Measurements from ENCODE around the gene KIF26B.

Gene KIF26B

DNA sequence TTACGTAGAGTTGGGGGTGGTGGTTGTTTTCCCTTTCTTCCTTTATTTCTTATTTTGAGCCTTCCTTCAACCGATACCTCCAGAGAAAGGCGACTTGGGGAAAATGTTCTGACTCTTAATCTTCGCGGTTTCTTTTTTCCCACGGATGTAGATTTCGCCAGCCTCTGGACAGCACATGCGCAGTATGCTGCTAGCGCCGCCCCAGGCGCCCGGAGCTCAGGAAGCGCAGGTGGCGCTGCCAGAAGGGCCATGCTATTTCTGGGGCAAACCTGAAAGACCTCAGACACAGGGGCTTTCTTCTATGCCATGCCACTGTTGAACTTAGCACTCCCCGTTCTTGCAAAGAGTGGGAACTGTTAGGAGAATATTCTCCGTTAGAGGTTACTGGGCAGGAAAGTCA is 392.1 kb downstream of the KIF26B start:
- no peak for DNase-seq (ENCODE audit: low read depth in 2 of 3, low spot score in 1 of 3)

DNA sequence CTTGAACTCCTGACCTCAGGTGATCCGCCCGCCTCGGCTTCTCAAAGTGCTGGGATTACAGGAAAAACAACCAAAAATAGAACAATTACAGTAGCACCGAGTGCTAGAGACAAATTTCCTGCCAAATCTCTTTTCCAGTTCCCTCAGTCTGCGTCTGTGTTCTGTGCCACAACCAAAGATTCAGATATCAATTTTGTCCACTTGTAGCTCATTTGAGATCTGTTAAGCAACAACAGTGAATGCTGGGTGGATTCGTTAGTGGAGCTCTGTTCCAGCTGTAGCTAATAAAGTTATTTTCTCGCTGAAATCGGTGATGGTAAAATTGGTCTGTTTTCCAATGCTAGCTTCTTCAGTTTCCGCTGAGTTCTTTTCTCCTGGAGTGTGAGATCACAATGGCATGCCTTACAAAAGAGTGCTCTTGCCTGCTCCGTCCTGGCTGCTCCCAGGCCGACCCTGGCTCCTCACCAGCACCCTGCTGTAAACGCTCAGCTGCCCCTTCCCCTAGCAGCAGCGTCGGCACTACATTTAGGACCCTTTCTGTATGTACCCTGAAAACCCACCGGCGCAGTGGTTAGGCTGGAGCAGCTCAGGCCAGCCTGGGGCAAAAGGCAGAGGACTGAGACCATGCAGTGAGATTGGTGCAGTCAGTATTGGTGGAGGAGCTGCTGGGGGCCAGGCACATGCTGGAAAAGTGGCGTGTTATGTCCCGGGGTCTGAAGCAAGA is 395.4 kb downstream of the KIF26B start:
- no peak for DNase-seq (ENCODE audit: low read depth in 2 of 3, low spot score in 1 of 3)

DNA sequence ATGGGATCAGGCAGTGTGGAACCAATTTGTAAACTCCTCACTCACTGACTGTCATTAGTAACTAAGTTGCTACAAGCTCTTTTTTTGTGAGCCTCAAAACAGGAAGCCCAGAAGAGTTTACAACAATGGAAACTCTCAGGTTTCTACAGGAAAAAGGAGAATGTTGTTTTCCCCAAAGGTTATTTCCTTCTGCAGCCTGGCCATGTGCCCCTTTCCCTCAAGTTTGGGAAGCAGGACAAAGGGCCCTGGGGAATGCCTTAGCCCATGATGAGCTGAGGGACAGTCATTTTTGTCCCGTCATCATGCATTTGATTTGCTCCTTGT is 395.9 kb downstream of the KIF26B start:
- DNase-seq (ENCODE audit: low read depth in 2 of 3, low spot score in 1 of 3) = no peak

DNA sequence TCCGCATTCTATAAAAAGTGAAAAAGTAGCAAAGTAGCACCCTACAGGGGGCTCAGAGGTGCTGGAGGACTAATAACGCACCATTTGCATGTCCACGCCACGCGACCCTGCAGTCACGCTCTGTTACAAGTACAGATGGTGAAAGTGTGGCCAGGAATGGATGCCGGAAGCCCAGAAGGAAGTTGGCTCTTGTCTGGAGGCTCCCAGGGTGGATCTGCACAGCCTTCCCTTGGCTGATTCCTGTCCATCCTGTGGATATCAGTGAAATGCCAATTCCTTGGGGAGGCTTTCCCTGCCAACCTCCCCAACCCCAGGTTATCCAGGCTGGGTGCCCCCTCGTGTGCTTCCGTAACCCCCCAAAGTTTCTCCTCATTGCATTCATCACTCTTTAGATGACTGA is 396.8 kb downstream of the KIF26B start:
- DNase-seq (ENCODE audit: low read depth in 2 of 3, low spot score in 1 of 3) = no peak

DNA sequence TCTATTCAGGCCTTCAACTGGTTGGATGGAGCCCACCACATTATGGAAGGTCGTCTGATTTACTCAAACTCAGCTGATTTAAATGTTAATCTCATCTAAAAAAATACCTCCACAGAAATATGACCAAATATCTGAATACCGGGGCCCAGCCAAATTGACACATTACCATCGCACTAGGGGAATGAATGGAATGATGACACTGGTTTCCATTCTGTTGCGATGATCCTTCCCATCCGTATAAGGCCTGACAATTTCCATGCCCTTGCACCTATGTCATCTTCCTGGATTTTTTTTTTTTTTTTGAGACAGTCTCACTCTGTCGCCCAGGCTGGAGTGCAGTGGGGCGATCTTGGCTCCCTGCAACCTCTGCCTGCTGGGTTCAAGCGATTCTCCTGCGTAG is 397.5 kb downstream of the KIF26B start:
- DNase-seq (ENCODE audit: low read depth in 2 of 3, low spot score in 1 of 3) = no peak

DNA sequence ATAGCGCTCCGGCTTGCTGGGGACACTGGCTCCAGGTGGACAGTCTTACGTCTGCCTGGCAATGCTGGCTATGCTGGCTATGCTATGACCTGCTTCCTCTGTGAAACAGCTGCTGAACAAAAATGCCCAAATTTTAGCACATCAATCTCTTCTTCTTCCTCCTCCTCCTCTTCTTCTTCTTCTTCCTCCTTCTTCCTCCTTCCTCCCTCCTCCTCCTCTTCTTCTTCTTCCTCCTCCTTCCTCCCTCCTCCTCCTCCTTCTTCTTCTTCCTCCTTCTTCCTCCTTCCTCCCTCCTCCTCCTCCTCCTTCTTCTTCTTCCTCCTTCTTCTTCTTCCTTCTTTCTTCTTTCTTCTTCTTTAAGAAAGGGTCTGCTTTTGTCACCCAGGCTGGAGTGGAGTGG is 401.3 kb downstream of the KIF26B start:
- no peak for DNase-seq (ENCODE audit: low read depth in 2 of 3, low spot score in 1 of 3)

DNA sequence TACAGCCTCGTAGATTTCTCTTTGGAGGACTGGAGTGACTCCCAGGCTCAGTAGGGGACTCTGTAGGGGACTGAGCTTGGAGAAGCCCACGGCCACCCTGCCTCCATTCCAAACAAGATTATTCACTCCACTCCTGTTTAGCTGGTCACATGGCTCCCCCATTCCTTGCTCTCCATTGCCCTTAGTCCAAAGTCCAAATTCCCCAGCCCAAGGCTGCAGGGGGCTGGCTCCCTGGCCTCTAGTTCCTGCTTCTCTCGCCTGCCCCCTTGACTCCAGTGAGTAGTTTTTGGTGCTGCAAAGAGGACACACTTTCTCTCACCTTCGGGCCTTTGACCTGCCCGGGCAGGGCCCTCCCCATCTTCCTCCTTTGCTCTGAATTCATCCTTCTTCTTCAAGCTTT is 403.3 kb downstream of the KIF26B start:
- DNase-seq (ENCODE audit: low read depth in 2 of 3, low spot score in 1 of 3) = no peak

DNA sequence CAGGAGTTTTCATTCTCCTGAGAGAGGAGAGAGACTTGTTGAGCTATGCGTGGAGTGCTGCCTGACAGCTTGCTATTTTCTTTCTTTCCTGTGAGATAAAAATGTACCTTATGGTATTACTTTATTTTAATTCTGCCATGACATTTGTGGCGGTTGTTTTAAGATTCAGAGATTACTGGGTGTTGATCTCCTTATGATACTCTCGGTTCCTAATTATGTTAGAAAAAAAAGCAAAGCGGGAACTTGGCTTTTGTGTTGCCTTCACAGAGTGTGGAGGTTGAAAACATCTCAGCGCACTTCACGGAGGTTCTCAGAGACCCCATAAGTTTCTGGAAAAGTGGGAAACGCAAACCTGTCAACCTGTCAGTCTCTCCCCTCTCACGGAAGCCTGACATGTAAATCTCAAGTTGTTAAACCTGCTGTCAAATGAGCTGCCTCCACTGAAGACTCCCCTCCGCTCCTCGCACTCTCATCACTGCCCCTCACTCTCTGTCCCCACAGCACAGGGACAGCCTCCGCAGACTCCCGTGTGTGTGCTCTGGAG is 405.6 kb downstream of the KIF26B start:
- no peak for DNase-seq (ENCODE audit: low read depth in 2 of 3, low spot score in 1 of 3)

DNA sequence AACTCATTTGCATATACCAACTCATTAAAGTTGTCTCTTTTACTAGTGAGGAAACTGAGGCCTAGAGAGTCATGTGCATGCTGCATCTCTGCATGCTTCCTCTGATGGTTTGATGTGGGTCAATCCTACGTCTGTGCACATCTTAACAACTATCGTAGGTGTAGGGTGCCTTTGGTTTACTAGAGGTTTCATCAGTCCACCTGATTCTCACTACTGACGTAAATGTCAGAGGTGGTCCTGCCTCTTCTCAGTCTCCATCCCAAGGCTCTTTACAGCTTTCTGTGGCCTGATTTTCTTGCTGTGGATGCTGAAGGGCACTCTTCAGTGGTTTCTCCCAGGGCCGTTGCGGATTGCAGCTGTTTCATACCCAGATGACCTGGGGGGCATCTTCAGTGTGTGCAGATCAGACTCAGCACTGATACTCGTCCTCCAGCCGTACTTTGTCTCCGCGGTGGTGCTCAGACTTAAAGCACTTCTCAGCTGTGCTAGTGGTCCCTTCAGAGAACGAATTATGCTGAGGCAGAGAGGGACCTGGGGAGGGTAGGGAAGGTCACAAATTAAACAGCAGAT is 407.0 kb downstream of the KIF26B start:
- DNase-seq (ENCODE audit: low read depth in 2 of 3, low spot score in 1 of 3) = no peak

DNA sequence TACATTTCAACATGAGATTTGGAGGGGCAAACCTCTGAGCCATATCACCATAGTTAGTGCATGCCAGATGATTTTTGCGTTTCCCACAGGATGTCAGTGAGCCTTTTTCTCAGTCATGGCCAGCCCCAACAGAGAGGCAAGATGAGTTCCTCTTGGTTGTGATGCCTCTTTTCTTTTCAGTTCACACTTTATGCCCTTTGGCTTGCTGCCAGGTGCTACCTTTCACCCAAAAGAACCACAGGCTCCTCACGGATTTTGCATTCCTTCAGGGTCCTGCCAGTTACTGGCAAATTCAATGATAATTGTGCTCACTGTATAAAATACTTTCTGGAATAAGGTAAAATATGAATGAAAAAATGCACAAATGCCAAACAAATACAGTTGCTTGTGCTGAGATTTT is 411.3 kb downstream of the KIF26B start:
- no peak for DNase-seq (ENCODE audit: low read depth in 2 of 3, low spot score in 1 of 3)

DNA sequence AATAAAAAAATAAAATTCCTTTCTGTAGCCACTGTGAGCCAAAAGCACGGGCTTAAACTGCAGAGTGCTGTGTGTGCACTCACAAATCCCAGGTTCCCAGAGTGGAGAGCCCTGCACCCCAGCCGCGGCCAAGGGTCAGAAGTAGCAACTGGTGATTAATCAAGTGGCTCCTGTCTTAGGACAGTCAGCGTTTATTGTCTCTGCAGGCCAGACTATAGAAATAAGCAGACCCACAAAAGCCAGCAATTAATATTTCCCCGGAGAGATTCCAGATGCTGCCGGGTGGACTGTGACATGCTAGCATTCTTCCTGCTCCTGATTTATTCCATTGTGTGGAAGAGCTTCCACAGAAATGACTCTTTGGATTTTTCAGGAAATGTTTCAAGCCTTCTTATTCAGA is 412.2 kb downstream of the KIF26B start:
- DNase-seq (ENCODE audit: low read depth in 2 of 3, low spot score in 1 of 3) = no peak

DNA sequence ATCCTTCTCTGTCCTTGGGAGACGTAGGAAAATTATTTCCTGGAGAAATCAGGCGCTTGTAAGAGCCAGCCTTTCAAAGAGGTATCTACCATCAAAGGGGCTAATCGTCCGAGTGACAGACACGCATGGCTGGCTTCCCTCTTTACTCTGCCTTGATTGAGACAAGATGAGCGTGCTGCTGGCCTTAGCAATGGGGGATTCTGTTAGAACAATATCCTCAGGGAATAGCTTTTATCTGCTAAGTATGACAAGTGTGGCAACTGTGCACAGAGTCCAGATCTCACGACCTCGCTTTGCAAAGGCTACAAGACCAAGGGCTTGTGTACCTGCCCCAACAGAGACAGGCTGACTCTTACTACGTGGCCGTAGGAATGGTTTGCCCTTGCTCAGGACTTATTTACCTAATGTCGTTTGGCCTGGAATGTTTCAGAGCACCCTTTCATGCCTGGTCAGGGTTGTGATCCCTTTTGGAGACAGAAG is 417.1 kb downstream of the KIF26B start:
- DNase-seq (ENCODE audit: low read depth in 2 of 3, low spot score in 1 of 3) = no peak

DNA sequence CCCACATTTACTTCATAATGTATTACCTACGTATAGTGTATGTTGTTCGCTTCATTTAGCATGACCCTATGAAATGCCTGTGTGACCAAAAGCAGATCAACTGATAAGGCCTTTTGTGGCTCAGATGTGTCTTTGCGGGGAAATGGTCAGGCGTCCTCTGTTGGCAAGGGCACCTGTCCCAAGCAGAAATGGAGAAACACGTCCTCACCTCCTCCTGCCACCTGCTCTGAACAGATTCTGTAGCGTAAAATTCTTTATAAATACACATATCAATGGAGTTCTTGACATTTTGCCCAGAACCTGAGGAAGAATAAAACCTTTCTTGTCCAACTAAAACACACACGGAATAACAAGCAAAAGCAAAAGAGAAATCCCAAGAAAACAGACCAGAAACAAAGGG is 417.9 kb downstream of the KIF26B start:
- DNase-seq (ENCODE audit: low read depth in 2 of 3, low spot score in 1 of 3) = no peak

DNA sequence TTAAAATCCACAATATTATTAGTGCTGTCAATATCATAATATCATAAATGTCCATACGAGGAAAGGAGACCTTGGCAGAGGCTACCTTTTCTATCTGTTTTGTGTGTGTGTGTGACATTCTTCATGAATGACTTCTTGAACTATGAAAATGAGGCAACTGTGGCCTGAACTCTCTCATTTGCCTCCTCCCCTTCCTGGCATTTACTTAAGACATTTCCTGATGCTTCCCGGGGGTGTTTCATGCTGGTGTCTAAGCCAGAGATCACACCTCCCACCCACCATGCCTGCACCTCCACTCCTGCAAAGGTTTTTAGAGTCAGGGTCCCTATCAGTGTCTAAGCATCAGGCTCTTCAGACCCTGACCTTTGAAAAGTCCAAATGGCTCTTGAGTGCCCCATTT is 420.9 kb downstream of the KIF26B start:
- DNase-seq (ENCODE audit: low read depth in 2 of 3, low spot score in 1 of 3) = no peak

DNA sequence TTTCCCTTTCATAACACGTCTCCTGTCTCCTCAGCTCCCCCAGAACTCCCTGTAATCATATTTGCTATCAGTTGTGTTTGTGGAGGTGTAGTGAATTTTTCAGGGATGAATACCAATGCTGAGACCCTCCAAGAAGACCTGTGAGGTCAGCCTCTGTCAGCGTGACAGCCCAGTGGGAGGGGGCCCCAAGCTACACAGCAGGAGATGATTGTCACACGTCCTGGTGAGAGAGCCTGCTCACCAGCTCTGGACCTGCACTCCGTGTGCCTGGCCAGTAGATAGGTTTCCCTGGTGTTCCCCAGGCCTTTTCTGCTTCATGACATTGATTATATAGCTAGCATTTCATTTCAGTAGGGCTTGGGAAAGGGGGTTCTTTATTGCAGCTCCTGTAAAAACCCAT is 421.5 kb downstream of the KIF26B start:
- no peak for DNase-seq (ENCODE audit: low read depth in 2 of 3, low spot score in 1 of 3)

DNA sequence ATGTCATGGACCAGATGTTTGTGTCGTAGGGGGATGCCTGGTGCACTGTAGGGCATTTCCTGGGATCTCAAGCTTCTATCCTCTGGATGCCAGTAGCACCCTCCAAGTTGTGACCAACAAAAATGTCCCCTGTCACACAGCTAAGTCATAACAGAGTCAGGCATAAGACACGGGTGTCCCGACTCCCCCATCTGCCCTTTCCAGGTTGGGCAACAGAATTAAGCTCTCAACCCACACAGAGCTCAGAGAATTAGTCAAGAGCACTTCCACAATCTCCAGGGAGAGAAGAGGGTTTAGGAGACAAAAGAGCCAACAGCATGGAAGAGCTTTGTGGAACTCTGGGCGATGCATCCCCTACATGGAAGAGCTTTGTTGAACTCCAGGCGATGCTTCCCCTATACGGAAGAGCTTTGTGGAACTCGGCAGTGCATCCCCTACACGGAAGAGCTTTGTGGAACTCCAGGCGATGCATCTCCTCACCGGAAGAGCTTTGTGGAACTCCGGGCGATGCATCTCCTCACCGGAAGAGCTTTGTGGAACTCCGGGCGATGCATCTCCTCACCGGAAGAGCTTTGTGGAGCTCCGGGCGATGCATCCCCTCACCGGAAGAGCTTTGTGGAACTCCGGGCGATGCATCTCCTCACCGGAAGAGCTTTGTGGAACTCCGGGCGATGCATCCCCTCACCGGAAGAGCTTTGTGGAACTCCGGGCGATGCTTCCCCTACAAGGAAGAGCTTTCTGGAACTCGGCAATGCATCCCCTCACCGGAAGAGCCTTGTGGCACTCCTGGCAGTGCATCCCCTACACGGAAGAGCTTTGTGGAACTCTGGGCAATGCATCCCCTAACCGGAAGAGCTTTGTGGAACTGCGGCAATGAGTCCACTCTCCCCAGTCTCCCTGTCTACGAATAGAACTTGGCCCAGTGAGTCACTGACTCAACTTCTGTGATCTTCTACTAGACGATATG is 422.7 kb downstream of the KIF26B start:
- DNase-seq (ENCODE audit: low read depth in 2 of 3, low spot score in 1 of 3) = no peak

DNA sequence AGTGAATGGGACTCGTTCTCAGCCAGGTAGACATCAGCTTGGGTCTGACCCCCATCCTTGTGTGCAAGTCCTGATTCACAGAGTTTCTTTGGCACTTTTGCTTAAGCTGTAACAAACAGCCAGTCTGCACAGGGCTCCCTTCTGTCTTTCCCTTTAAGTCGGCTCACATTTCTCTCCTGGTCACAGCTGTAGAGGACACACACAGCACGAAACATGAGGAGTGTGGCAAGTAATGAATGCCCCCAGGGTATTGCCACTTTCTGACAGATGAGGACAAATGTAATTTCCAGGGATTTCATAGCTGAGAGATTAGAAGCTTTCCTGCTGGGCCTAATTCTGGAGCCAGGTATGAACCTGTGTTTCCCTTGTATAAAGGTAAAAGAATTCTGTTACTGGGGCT is 423.5 kb downstream of the KIF26B start:
- DNase-seq (ENCODE audit: low read depth in 2 of 3, low spot score in 1 of 3) = no peak

DNA sequence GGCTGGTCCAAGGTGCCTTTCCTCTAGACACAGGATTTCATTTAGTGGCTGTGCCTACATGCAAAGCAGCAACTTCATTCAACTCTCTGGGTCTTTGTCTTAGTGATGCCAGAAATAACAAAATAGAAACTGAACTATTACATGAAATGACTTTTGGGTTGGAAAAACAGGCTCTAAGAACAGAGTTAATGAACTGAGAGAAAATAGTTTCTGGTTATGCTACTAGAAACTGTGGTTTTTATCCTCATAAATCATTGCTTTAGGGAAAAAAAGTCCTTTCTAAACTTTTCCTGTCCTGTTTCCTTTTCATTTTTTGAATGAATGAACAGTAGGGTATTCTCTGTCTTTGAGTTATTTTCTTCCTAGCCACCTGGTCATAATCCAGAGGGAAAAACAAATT is 424.0 kb downstream of the KIF26B start:
- no peak for DNase-seq (ENCODE audit: low read depth in 2 of 3, low spot score in 1 of 3)

DNA sequence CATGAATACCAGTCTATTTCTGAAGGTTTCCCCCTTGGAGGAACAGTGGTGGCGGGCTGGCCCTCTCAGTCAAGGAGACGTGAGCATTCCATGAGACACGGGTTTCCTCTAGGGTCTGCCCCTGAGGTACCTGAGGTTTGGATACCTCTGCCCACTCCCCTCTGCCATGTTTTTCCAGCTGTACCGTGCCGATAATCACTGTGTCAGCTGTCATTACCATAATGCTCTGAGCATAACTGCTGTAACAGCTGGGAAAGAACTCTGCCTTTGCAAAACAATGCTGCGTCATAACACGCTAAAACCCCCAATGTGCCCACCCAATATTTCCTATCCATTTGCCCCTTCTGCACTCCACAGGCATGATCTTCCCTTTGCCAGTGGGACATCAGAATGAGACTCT is 425.1 kb downstream of the KIF26B start:
- DNase-seq (ENCODE audit: low read depth in 2 of 3, low spot score in 1 of 3) = no peak

DNA sequence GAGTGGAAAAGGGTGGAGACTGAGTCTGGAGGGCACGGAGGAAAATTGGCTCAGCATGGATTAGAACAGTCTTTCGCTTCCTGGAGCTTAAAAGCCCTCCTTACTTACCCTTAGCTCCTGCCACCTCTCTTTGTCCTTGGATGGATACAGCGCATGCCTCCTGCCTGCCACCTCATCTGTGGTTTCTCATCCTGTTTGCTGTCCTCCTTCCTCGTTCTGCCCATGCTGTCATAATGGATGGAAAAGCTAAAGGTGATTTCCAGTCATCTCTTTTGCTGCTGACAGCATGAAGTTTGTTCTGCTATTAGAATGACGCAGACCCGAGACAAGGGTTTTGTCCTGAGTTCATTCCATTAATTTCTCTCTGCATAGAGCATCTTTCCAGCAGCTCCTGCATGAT is 425.9 kb downstream of the KIF26B start:
- DNase-seq (ENCODE audit: low read depth in 2 of 3, low spot score in 1 of 3) = no peak

DNA sequence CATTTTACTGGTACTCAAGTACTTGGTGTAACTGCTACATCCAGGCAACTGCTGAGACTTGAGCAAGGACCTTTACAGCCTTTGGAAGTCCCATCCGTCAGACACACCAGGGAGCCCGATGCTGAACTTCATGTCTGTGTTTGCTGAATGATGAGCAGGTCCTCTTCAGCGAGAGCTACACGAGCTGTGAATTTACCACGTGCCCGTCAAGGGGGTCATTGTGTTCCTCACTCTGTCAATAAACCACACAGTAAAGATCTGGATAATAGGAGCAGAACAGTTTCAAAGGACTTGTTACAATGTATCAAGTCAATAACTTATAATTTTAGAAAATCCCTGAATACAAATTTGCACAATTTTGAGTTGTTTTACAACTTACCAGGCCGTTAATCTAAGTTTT is 427.2 kb downstream of the KIF26B start:
- no peak for DNase-seq (ENCODE audit: low read depth in 2 of 3, low spot score in 1 of 3)

DNA sequence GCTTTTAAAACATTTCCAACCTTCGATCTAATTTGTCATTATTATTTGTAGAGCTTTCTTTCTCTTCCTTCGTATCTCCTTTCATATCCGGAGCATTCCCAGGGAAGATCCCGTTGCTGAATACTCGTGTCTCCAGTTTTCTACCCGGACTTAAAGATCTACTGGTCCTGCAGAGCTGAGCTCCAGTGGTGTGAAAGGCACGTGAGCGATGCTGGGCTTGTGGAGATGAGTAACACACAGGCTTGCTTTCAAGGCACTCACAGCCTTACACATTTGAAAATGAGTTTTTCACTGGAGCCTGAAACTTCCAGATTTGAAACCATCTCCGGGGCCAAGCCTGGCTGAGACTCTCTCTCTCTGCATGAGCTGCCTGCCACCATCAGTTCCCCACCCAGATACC is 428.3 kb downstream of the KIF26B start:
- DNase-seq (ENCODE audit: low read depth in 2 of 3, low spot score in 1 of 3) = no peak
